GM19467 (cell line): ENCODE measurements around the gene TAOK2.
A peak's percentile ranks its signal among the peaks of the same experiment; 100 is the strongest.
"Not testable (repeated sequence)": the region's sequence is repeated elsewhere in the genome, so short reads cannot be mapped to it uniquely, and the experiment has no call there.

ENCODE experiments used
- ATAC-seq: cut with Tn5 transposase; IDR thresholded peaks from one replicate; pipeline ENCODE4 v1.9.1; 2021; ENCODE audit warnings: mild to moderate bottlenecking, moderate library complexity; ENCODE audit not compliant: unreplicated experiment

TAOK2 gene

GRCh38 chr16:29973384-29974246, at the start of gene TAOK2:
TSS of gene TAOK2 (plus strand) at chr16:29973868. CDS start at chr16:29977773, 3,905 bp downstream.
- ATAC-seq = peak; percentile 95

- ATAC-seq = no peak
These were observed 48.4 kb upstream of the TAOK2 start for GRCh38 chr16:29925105-29925756.

- peak; percentile 88 for ATAC-seq
These were observed 47.6 kb upstream of the TAOK2 start, which contains the start of gene KCTD13 for GRCh38 chr16:29925781-29926710. TSS of gene KCTD13 (minus strand) at chr16:29926226. CDS start at chr16:29926033, 193 bp downstream.

GRCh38 chr16:29926711-29927052, 47.0 kb upstream of the TAOK2 start:
- peak; percentile 9 for ATAC-seq

GRCh38 chr16:29927070-29927905, 46.4 kb upstream of the TAOK2 start:
- no peak for ATAC-seq

GRCh38 chr16:29931750-29932149, 41.9 kb upstream of the TAOK2 start:
- ATAC-seq = not testable (repeated sequence)

- no peak for ATAC-seq
These were observed 33.0 kb upstream of the TAOK2 start for GRCh38 chr16:29940656-29941055.

- no peak for ATAC-seq
These were observed 29.5 kb upstream of the TAOK2 start for GRCh38 chr16:29943846-29944799.

GRCh38 chr16:29947897-29948296, 25.8 kb upstream of the TAOK2 start:
- ATAC-seq = no peak

- ATAC-seq = no peak
These were observed 22.7 kb upstream of the TAOK2 start for GRCh38 chr16:29950806-29951461.

- no peak for ATAC-seq
These were observed 21.9 kb upstream of the TAOK2 start for GRCh38 chr16:29951625-29952365.

- ATAC-seq = no peak
These were observed 14.9 kb upstream of the TAOK2 start for GRCh38 chr16:29958756-29959155.

- no peak for ATAC-seq
These were observed 14.4 kb upstream of the TAOK2 start for GRCh38 chr16:29959293-29959692.

- ATAC-seq = not testable (repeated sequence)
These were observed 13.8 kb upstream of the TAOK2 start for GRCh38 chr16:29959821-29960220.

- ATAC-seq = no peak
These were observed 12.6 kb upstream of the TAOK2 start for GRCh38 chr16:29961127-29961478.

GRCh38 chr16:29961479-29962343, 12.0 kb upstream of the TAOK2 start, which contains the start of gene TMEM219:
TSS of gene TMEM219 (plus strand) at chr16:29962079. CDS start at chr16:29963144, 1,065 bp downstream.
- ATAC-seq = peak; percentile 81
